ENCODE measurements around the gene TIMELESS. TPM values are rescaled to one million over a fixed set of nuclear protein-coding genes. Genes with fewer than 3 reads are reported as not detected.

The TIMELESS gene
- total RNA-seq, 1 donor from 2014 or later: 27.9 TPM

DNA sequence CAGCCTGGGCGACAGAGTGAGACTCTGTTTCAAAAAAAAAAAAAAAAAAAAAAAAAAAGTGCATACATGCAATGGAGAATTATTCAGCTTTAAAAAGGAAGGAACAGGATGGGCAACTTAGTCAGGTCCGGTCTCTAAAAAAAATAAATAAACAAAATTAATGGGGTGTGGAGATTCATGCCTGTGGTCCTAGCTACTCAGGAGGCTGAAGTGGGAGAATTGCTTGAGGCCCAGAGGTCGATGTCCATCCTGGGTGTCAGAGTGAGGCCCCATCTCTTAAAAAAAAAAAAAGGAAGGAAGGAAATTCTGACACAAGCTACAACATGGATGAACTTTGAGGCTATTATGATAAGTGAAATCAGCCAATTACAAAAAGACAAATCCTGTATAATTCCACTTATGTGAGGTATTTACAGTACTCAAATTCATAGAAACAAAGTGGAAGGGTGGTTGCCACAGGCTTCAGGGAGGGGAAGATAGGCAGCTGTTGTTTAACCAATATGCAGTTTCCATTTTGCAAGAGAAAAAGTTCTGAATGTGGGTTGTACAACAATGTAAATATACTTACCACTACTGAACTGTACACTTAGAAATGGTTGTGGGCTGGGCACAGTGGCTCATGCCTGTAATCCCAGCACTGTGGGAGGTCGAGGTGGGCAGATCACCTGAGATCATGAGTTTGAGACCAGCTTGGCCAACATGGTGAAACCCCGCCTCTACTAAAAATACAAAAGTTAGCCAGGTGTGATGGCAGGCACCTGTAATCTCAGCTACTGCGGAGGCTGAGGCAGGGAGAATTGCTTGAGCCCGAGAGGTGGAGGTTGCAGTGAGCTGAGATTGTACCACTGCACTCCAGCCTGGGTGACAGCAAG is 74.3 kb downstream of the TIMELESS start:
- Mint-ChIP-seq H3K36me3 (no peaks in the 10 kb centered on the region), H3K4me3 (no peak overlapping the region), H3K4me1 (peaks cover 11% of the 10 kb centered on the region), H3K9me3 (peaks cover 11% of the 10 kb centered on the region), H3K27ac (no peak overlapping the region), H3K27me3 (ENCODE audit: low read depth) (peaks cover 6% of the 10 kb centered on the region)
- no peak for DNase-seq (ENCODE audit: low spot score in 2 of 2, unreplicated experiment in 2 of 2)
- TF ChIP-seq CTCF (IDR thresholded peaks at IDR 0.05; ENCODE audit: unreplicated experiment): no peak

DNA sequence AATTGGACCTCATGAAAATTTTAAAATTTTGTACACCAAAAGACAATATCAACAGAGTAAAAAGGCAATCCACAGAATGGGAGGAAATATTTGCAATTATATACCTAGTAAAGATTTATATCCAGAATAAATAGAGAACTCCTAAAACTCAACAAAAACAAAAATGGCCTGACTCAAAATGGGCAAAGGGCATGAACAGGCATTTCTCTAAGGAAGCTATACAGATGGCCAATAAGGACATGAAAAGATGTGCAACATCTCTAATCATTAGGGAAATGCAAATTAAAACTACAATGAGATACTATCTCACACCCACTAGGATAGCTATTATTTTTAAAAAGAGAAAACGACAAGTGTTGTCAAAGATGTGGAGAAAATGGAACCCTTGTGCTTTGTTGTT is 75.7 kb downstream of the TIMELESS start:
- H3K4me1 Mint-ChIP-seq: peaks cover 11% of the 10 kb centered on the region
- H3K36me3 Mint-ChIP-seq: no peaks in the 10 kb centered on the region
- no peak overlapping the region for H3K27ac Mint-ChIP-seq
- no peak for DNase-seq (ENCODE audit: low spot score in 2 of 2, unreplicated experiment in 2 of 2)
- peaks cover 6% of the 10 kb centered on the region for H3K27me3 Mint-ChIP-seq (ENCODE audit: low read depth)
- H3K4me3 Mint-ChIP-seq: no peak overlapping the region
- peaks cover 11% of the 10 kb centered on the region for H3K9me3 Mint-ChIP-seq
- TF ChIP-seq CTCF (IDR thresholded peaks at IDR 0.05; ENCODE audit: unreplicated experiment): no peak

- DNase-seq (ENCODE audit: low spot score in 2 of 2, unreplicated experiment in 2 of 2): no peak
- Mint-ChIP-seq H3K27ac (no peak overlapping the region), H3K9me3 (no peaks in the 10 kb centered on the region), H3K4me3 (no peak overlapping the region), H3K4me1 (no peaks in the 10 kb centered on the region), H3K36me3 (no peaks in the 10 kb centered on the region), H3K27me3 (ENCODE audit: low read depth) (peaks cover 16% of the 10 kb centered on the region)
- TF ChIP-seq CTCF (IDR thresholded peaks at IDR 0.05; ENCODE audit: unreplicated experiment): no peak
These were observed 82.3 kb downstream of the TIMELESS start for GRCh38 chr12:56366948-56367347.

Other genes starting within 250 kb of the TIMELESS start
- gene RNF41, start 227.5 kb downstream of the TIMELESS start, total RNA-seq: 47.1 to 49.6 TPM (median 48.1 TPM) in 3 replicates
- gene NABP2, start 225.1 kb downstream of the TIMELESS start, total RNA-seq: 23.5 to 24.4 TPM (median 23.7 TPM) in 3 replicates
- 0.76 to 1.3 TPM (median 1.1 TPM) in 3 replicates for gene SLC39A5, start 219.4 kb downstream of the TIMELESS start, total RNA-seq
- gene ANKRD52, start 191.0 kb downstream of the TIMELESS start, total RNA-seq: 60.7 to 63.2 TPM (median 63.1 TPM) in 3 replicates
- gene COQ10A, start 182.5 kb downstream of the TIMELESS start, total RNA-seq: 11.0 to 15.3 TPM (median 12.5 TPM) in 3 replicates
- 167 to 195 TPM (median 194 TPM) in 3 replicates for gene CS, start 149.1 kb downstream of the TIMELESS start, total RNA-seq
- 164 to 174 TPM (median 171 TPM) in 3 replicates for gene CNPY2, start 133.4 kb downstream of the TIMELESS start, total RNA-seq
- 60.9 to 76.8 TPM (median 66.4 TPM) in 3 replicates for gene PAN2, start 115.4 kb downstream of the TIMELESS start, total RNA-seq
- gene IL23A, start 110.5 kb downstream of the TIMELESS start, total RNA-seq: 0.51 to 0.76 TPM (median 0.72 TPM) in 3 replicates
- 178 to 188 TPM (median 180 TPM) in 3 replicates for gene STAT2, start 89.3 kb downstream of the TIMELESS start, total RNA-seq
- gene APOF, start 86.6 kb downstream of the TIMELESS start, total RNA-seq: not detected in 3 replicates
- gene MIP, start 5.2 kb upstream of the TIMELESS start, total RNA-seq: not detected in 3 replicates
- 5.7 to 6.0 TPM (median 5.7 TPM) in 3 replicates for gene SPRYD4, start 19.2 kb upstream of the TIMELESS start, total RNA-seq
- gene GLS2, start 38.7 kb upstream of the TIMELESS start, total RNA-seq: 2.2 to 2.9 TPM (median 2.9 TPM) in 3 replicates
- gene RBMS2, start 72.4 kb upstream of the TIMELESS start, total RNA-seq: 78.0 to 89.3 TPM (median 84.3 TPM) in 3 replicates
- gene BAZ2A, start 180.9 kb upstream of the TIMELESS start, total RNA-seq: 99.4 to 107 TPM (median 105 TPM) in 3 replicates
- gene ATP5F1B, start 196.6 kb upstream of the TIMELESS start, total RNA-seq: 361 to 391 TPM (median 387 TPM) in 3 replicates
- gene PTGES3, start 238.9 kb upstream of the TIMELESS start, total RNA-seq: 155 to 161 TPM (median 157 TPM) in 3 replicates